GM18867 (cell line): ENCODE results near the gene GJA3.
A peak's percentile ranks its signal among the peaks of the same experiment; 100 is the strongest.

Source experiments
- ATAC-seq: cut with Tn5 transposase; IDR thresholded peaks from one replicate; pipeline ENCODE4 v1.9.1; 2021; ENCODE audit warnings: mild to moderate bottlenecking, moderate library complexity; ENCODE audit not compliant: unreplicated experiment

The GJA3 gene

DNA sequence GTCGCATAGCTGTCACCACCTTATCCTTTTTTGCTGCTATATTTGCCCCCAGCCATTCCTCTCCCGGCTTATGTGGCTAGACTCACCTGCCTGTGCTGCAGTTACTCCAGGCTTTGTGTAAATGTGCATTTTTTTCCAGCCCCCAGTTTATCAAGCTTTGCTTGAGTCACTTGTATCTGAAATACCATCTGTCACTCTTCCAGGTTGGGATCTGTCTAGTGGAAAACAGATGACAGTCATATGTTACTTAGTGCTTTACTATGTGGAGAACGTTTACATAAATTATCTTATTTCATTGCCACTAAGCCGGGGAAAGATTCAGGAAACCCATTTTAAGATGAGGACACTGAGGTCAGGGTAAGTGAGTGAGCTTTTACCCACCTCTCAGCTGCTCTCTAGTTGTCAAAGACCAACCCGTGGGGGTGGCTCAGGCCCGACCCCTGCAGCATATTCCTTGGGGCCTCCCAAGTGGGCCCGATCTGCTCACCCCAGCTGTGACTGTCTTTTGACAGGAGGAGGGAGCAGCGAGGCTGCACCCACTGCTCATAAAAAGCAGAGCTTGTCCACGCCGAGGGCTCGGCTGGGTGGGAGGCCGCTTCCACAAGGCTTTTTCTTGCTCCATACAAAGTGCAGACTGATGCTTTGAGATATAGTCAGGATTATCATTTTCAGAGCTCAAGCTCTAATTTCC lies 24.7 kb upstream of the GJA3 start:
- no peak for ATAC-seq

DNA sequence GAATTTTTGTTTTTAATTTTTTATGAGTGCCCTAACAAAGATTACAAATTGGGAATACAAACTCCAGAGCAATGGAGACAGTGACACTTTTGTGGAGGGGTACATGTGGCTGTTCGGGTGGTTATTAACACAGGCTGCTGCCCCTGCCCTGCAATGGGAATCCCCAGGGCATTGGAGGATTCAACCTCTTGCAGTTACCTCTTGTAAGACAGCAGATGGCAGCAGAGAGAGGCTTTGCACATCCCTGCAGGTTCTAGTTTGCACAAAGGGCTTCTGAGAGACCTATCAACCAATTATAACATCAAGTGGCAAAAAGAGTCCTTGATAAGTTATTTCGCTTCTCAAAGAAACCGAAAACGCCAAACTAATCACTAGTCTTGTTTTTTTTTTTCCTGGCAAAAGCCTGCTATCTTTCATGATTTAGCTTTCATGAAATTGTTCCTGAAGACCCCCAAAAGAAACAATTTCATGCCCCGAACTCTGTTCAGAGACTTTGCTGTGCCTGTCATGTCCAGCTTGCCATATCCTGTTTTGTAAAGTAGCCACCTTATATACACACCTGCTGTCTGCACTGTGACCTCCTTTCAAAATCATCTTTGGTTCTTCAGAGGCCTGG lies 21.5 kb upstream of the GJA3 start:
- ATAC-seq, result peak; percentile 85

DNA sequence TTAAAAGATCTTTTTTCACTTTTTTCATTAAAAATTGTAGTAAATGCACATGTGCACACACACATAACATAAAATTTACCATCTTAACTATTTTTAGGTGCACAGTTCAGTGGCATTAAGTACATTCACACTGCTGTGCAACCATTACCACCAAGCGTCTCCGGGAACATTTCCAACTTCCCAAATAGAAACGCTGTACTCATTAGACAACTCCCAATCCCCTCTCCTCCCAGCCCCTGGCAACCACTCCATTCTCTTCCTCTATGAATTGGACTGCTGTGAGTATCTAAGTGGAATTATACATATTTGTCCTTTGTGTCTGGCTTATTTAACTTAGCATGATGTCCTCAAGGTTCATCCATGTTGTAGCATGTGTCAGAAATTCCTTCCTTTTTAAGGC lies 20.3 kb upstream of the GJA3 start:
- no peak for ATAC-seq

DNA sequence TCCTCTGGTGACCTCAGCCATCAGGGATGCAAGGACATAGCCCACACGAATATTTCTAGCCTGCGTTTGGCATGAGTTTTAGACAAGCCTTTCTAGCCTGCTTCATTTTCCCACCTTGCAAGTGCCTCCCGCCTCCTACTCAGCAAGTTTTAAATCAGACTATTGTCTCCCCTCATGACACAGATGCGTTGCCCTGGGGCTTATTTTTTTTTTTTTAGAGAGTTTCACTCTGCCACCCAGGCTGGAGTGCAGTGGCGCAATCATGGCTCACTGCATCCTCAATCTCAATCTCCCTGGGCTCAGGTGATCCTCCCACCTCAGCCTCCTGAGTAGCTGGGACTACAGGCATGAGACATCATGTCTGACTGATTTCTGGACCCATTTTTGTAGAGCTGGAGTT lies 17.3 kb upstream of the GJA3 start:
- ATAC-seq, result no peak

DNA sequence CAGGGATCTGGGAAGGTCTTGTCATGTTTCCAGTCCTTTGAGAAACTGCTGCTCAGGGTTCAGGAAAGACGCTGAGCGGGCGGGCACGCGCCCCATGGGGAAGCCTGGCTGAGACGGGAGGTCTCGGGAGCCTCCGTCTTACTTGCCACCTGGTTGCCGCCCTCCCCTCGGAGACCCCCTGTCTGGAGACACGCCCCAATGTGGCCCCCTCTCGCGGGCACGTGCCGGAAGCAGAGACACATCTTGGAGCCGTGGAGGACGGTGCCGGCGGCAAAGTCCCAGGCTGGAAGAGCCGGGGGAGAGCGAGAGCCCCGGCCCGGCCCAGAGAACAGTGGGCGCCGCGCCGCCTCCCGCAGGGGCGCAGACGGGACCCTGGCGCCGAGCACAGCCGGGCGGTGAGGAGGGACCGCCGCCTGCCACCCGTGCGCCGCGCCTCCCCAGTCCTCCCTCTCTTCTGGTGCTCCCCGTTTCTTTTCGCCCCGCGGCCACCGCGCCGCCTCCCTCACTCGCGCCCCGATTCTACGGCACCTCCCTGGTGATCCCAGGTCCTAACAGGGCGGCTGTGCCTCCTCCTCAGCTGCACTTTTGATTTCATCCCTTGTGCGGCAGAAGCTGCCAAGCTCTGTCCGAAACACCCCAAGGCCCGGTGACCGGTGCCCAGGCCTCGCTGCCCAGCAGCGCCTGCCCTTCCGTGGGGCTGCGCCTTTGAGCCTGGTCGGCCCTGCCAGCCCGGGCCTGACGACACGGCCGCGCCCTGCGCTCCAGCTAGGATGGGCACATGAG lies 16.4 kb upstream of the GJA3 start:
- no peak for ATAC-seq

DNA sequence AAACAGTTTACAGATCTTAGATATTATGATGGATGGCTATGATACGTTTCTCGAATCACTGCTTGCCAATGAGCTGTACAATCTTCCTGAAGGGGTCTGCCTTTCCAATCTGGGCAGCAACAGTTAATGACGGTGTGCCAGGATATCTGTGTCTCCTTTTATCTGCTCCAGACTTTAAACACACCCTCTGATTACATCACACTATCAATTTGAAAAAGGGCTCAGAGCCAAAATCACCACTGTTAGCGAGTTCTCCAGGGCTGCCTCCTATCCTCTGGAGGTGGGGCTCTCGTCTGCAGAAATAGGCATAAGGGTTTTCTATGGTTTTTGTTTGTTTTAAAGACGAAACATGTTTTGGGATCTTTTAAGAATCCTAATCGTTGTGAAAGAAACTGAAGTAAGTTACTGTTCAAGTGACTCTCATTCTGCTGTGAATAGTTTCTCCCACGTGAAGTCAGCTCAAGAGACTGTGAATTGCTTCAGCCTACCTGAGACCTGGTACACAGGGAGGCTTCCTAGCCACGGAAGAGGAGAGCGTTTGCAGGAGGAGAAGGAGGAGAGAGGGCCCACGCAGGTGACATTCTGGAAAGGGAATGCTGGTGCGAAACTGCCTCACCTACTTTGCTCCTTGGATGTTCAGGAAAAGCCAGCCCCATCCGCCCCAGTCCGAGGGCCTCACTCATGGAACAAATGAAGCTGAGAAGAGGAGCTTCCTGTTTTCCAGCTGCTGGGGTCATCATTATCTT lies 15.2 kb upstream of the GJA3 start:
- no peak for ATAC-seq

DNA sequence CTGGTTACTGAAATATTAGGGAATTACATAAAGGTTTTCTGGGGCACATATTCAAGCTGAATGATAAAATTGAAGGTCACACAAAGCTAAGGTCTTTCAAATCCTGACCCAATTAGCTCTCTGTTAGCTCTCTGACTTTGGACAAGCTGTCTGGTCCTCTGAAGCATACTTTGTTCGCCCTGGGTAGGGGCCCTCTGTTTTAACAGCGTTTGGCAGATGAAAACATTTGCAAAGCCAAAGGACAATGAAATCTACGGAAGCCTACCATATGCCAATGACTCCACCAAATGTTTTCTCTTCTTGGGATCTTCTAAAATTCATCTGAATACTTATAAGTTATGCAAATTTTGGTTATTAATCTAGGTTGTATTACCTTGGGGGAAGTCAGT lies 14.5 kb upstream of the GJA3 start:
- no peak for ATAC-seq

DNA sequence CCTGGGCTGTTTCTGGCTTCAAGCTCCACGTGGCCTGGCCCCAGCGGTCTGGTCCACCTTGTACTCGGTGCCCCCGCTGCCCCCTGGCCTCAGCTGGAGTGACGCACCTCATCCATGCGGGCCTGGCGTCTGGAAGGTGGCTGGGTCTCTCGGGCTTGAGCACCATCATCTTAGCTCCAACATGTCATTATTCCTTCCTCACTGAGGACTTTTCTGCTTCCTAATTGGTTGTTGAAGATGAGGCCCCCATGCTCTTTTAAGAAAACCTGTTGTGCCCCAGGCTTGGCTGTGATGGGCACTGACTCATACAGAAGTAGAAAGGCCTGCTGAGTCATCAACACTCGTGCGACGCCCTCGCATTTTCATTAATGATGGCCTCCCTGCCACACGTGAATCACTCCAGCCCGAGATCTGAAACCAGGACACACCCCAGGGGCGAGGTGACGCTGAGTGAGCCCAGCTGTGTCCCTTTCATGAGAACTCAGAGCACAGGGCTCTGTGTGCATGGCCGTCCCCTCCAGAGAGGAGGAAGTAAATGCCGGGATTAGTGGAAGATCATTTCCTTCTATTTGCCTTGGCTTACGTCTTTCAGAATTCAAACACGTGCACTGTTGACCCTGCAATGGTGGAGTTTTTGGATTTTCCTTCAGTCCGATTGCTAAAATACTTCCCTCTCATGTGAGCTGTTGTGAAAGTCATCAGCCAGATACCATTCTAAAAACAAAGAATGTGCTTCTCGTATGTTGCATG lies 14.0 kb upstream of the GJA3 start:
- ATAC-seq, result peak; percentile 94

DNA sequence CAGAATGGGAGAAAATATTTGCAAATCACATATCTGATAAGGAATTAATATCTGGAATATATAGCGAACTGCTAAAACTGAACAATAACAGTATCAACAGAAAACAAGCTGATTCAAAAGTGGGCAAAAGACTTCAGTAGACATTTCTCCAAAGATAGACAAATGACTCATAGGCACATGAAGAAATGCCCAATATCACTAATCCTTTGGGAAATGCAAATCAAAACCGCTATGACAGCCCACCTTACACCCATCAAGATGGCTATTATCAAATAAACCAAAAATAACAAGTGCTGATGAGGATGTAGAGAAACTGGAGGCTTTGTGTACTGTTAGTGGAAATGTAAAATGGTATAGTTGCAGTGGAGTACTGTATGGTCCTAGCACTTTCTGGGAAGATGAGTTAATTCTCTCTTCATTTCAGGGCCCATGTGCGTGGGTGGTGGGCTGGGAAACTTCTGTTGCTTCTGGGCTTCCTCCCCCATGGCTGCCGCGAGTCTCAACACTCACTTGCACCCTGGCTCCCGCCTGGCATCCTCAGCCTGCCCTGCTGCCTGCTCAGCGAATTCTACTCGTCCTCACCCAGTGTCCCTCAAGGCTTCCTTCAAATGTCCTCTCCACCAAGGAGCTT lies 12.4 kb upstream of the GJA3 start:
- ATAC-seq, result no peak

DNA sequence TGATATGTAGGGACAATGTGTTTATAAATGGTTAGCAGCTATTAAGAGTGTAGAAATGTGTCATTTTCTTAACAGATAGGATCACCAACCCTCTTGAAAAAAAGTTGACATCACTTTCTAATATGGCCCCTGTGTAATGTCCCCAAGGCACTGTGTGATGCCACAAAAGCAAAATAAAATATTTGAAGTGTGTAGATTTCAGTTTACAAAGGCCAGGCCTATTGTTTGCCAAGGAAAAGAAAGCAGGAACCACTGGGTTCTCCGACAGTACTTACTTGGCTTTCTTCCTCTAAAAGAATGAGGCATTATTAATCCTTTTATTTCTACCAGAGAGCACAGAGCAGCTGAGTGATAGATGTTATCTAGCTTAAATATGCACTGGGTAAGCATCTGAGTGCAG lies 10.5 kb upstream of the GJA3 start:
- no peak for ATAC-seq

DNA sequence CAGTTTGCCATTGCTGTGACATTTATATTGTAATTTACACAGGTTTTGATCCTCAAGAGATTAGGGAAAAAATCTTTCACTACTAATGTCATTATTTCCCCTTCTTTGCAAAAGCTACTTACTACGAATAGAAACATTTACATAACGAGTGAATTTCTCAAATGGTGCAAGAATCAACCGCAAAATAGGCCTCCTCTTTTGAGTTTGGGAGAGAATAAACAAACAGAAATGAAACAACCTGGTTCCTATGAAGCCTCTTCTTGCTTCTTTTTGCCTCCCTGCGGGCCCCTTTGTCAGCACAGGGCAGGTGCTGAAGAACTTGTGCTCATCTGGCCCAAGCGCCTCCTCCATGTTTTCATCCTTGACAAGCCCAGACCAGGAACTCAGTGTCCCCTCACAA lies 10.1 kb upstream of the GJA3 start:
- ATAC-seq, result no peak

DNA sequence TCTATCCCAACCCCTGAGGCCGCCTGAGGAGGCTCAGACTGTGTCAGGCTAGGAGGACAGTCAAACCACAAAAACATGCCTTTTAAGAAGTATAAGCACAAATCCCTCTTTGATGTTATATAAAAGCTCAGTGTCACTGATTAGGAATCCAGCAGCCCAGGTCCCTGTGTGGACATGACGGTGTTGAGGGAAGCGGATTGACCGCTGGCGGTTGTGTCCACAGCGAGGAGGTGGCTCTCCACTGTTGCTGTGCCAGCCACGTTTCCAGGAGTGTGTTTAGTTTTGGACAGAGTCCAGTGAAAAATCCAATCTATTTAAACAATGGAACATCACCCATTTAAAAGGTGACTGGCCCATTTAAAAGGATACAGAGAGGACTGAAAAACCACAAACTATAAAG lies 7.5 kb upstream of the GJA3 start:
- no peak for ATAC-seq

DNA sequence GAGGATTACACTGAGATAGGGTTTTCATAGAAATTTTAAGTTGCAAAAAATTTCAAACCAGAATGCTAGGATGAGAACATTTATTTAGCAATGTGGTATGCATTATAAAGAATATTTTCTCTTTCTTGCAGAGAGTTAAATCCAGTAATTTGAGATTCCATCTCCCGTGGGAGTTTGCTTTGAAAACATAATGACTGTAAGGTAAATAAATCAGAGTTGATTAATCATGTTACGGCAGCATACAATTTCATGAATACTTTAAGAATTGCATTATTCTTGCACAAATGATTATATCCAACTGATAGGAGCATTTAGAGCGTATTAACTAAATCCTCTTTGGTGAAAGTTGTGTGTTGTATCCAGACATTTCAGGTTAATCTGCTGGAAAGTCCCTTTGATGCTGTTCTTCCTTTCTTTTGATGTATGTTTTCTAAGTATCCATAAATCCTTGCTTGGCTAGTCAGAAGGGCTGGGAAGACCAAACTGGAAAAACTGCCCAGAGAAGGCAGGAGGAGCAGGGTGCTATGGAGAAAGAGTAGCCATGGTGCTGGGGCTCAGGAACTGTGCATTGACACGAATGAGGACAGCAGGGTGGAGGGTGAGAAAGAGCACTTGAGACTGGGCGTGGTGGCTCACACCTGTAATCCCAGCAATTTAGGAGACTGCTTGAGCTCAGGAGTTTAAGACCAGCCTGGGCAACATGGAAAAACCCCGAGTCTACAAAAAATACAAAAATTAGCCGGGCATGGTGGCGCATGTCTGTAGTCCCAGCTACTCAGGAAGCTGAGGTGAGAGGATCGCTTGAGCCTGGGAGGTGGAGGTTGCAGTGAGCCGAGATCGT lies 4.8 kb upstream of the GJA3 start:
- ATAC-seq, result no peak

DNA sequence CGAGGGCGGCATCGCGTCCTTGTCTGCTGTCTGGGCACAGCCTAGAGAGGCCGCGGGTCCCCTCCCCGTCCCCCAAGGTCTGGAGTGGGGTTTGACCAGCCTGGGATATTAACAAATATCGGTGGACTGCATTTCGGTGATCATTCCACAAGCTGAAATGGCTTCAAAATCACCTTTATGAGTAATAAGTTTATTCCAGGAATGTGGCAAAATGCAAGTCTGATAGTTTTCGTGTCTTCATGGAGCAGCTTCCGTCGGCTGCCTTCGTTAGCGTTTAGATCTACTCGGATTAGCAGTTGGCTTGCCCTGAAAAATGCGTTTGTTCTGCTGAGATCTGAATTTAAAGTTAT lies 1.1 kb upstream of the GJA3 start:
- ATAC-seq, result no peak

DNA sequence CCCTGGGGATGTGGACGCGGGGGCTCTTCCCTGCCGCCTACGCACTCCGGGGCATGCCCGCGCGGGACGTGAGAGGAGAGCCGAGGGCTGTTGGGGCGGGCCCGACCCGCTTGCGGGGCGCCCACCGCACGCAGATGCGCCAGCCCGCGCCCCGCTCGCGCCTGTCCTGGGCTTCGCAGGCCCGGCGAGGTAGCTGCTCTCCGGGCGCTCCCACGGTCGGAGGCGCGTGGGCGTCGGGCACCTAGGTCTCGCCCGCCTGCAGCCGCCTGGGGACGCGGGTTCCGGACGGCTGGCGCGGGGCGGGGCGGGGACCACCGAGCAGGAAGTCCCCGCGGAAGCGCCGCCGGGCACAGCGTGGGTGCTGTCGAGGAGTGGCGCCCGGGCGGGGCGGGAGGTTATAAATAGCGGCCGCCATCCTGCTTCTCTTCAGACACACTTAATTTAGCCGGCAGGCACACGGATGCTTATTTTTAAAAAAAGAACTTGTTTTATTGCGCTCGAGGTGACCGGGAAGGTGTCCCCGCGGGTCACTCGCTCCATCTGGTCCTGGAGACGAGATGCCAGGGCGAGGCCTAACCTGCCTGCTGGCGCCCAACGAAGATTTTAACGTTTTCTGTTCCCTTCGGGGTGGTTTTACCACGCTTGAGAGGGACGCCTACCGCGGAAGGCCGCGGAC lies 561 bp upstream of the GJA3 start:
- ATAC-seq, result peak; percentile 58

DNA sequence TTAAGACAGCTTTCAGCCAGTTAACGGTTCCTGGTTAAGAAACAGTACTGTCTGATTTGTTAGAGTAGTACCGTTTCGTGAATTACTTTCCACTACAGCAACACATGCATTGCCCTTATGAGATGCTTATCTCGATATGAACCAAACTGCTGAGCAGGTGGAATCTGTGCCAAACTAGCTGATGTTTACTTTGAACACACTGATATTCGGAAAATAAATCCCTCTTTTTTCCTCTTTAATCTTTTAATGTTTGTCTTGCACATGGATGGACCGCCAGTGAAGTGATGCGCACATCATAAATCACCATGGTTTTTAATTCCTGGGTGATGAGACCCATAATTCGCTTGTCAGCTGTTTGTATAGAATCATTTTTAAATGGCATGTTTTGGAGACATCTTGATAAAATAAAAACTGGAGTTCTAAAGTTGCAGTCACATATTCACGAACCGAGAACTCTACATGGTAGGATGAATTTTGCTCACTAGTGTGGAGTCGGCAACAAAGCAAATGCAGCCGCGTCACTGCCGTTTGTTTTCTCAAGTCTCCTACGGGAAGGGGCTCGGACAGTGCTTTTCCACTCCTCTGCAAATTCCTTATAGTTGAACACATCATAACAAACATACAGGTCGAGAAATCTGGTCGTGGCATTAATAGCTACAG lies 1.1 kb downstream of the GJA3 start:
- ATAC-seq, result no peak

DNA sequence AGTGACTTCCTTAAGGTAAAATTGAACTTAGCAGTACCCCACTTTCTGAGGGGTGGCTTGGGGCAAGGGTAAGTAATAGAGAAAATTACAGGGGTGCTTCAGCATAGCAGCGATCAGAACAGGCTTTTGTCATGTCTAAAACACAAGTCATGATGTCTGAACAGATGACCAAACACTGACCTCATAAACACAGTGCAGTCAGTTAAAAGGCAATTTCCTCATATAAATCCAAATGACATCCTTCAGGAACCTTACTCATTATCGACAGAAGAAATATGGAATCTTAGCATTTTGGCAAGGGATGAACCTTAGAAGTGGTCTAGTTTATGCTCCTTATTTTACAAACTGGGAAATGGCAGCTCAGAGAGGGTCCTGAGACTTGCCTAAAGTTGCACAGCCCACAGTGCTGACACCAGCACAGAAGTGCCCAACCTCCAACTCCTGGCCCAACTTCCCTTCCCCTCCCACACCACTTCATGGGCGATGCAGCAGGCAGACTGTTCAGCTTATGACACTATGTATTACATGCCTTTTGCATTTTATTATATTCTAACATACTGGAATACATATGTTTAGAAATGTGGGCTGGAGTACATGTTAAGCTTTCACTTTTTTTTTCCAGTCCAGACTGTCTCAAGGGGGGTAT lies 3.6 kb downstream of the GJA3 start:
- ATAC-seq, result no peak

DNA sequence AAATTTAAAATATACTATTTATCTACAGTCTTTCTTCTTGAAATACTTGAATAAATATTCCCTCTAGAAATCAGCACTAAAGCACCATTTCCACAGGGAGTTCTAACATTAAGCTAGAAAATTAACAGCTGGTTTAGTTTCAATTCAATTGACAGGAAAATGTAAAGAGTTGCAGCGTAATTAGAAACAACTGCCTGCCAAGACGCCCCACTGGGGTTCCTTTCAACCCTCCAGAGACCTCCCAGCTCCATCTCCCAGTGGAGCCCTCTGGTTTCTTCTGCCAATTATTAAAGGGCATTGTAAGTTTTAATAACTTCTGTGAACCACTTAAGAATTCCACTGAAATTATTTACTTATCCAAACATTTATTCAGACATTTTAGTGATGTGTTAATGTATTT lies 4.2 kb downstream of the GJA3 start:
- ATAC-seq, result no peak
